SIG-M5 (cell line): ENCODE data around the gene PIAS1.
"Not testable (repeated sequence)": the region's sequence is repeated elsewhere in the genome, so short reads cannot be mapped to it uniquely, and the experiment has no call there.

ENCODE experiments used
- DNase-seq: peaks from one replicate; lab custom pipeline; 2025; lab: John Stamatoyannopoulos, UW

PIAS1 gene

GRCh38 chr15:68126396-68126795 lies 72.3 kb downstream of the PIAS1 start:
- DNase-seq = no peak

- no peak for DNase-seq
Measured at GRCh38 chr15:68129072-68129471, 75.0 kb downstream of the PIAS1 start.

- DNase-seq = no peak
Measured at GRCh38 chr15:68130851-68131250, 76.7 kb downstream of the PIAS1 start.

GRCh38 chr15:68137096-68137495 lies 83.0 kb downstream of the PIAS1 start:
- DNase-seq = no peak

DNA sequence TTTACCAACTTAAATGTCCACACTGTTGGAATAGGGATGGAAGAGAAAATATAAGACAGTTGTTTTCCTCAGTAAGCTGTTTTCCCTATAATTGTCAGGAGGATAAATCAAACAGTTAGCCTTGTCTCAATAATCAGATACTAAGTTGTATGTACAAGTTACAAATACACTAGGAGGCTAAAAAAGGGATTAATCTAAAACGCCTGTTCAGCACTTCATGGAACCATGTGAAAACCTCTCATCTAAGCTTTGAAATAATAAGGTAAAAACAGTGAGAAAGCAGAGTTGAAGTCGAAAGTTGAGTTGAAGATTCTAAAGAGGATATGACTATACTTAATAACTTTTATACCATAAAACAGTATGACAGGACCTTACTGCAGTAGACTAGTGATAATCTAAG lies 89.0 kb downstream of the PIAS1 start:
- no peak for DNase-seq

- no peak for DNase-seq
Measured at GRCh38 chr15:68143785-68144184, 89.7 kb downstream of the PIAS1 start.

DNA sequence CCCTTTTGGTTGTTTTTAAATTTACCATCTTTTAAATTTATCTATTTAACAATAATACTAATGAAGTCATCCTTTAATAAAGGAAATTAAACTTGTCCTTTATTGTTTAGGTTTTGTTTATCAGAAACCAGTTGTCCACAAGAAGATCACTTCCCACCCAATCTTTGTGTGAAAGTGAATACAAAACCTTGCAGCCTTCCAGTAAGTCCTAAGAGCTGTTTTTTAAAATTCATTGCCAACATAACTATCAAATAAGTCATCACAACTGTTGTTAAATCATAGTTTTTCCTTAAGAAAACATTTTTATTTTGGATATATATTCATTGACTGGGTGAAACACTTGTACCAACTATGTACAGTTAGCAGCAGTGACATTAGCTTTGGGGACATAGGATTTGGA lies 91.6 kb downstream of the PIAS1 start:
- no peak for DNase-seq

DNA sequence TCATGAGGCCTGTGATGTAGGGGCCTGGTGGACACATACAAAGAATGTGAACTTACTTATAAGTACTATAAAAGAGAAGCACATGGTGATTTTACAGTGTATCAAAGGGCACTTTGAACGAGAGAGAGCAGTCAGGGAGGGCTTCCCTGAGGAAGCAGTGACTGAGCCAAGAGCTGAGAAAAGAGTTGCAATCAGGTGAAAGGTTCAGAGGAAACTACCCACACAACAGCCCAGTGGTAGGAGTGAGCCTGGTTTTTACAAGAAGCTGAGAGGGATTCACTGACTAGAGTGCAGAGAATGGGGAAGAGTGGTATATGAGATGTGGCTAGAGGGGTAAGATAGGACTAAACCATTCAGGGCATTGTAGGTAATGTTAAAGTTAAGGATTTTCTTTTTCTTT lies 93.9 kb downstream of the PIAS1 start:
- DNase-seq = no peak

- no peak for DNase-seq
Measured at GRCh38 chr15:68149059-68149458, 94.9 kb downstream of the PIAS1 start.

DNA sequence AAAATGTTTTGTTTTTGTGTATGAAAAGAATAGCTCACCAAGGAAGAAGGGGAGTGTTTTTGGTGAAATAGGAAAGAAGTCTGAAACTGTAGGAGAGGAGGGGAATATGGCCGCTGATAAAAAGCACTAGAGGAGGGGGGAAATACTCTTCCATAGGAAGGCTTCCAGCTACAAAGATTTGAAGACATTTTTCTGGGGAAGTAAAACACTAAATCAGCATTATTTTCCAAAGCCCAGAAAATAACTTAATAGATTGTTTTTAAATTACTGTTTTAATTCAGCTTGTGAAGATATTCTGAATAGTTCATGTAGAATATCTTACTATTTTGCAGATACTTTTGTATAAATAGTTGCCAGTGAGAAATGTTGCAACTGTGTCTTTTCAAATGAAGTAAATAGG lies 96.1 kb downstream of the PIAS1 start:
- no peak for DNase-seq

- DNase-seq = no peak
Measured at GRCh38 chr15:68151277-68151676, 97.2 kb downstream of the PIAS1 start.

- no peak for DNase-seq
Measured at GRCh38 chr15:68152342-68152741, 98.2 kb downstream of the PIAS1 start.

GRCh38 chr15:68154923-68155559 lies 100.9 kb downstream of the PIAS1 start:
- no peak for DNase-seq

- no peak for DNase-seq
Measured at GRCh38 chr15:68157074-68157473, 103.0 kb downstream of the PIAS1 start.

GRCh38 chr15:68158046-68158628 lies 104.0 kb downstream of the PIAS1 start:
- DNase-seq = no peak

DNA sequence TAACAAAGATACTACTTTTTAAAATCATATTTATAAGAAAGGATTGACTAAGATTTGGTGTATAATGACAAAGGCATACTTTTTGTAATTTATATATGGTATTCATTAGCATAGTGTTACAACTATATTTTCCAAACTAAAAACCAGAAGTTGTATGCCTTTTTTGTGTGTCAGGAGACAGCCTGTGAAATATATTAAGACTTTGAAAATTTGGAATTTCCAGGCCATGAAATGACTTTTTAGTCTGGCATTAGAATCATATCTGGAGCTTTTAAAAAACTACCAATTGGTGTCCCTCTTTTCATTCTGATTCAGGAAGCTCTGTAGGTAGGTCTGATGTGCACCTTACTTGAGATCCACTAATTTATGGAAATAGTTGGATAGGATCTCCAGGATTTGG lies 109.1 kb downstream of the PIAS1 start:
- DNase-seq = no peak

- DNase-seq = no peak
Measured at GRCh38 chr15:68166847-68167246, 112.7 kb downstream of the PIAS1 start.

GRCh38 chr15:68172037-68172436 lies 117.9 kb downstream of the PIAS1 start:
- DNase-seq = not testable (repeated sequence)

GRCh38 chr15:68173119-68173518 lies 119.0 kb downstream of the PIAS1 start:
- DNase-seq = no peak

GRCh38 chr15:68175526-68175925 lies 121.4 kb downstream of the PIAS1 start:
- no peak for DNase-seq

DNA sequence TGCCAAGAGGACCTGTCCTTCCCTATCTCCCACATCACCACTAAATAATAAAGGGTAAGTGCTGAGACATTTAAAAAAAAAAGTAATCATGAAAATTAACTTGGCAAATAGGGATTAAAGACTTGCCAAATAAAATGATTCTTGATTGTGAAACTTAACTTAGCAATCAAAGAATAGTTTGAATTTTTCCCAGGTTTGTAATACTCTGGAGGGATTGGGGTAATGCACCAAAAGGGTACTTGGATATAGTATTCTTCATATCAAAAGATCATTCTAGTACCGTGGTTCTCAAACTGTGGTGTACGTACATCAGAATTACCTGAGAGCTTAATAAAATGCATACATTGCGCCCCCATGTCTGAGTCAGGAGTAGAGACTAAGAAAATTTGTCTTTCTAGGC lies 122.5 kb downstream of the PIAS1 start:
- DNase-seq = no peak

DNA sequence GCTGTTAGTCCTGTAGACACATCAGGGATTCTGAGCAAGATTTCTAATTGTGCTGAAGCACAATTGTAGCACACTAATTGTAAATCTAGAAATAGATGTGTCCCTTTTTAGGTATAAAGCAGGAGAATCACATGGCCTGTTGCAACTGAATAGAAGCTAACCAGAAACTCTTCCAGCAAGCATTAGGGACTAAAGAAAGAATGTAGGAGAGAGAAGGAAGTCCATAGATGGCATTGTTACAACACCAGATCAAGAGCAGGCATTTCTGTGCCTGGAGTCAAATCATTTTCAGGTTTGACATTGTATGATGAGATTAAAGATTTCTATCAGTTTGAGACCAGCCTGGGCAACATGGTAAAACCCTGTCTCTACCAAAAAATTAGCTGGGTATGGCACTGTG lies 123.6 kb downstream of the PIAS1 start:
- no peak for DNase-seq

DNA sequence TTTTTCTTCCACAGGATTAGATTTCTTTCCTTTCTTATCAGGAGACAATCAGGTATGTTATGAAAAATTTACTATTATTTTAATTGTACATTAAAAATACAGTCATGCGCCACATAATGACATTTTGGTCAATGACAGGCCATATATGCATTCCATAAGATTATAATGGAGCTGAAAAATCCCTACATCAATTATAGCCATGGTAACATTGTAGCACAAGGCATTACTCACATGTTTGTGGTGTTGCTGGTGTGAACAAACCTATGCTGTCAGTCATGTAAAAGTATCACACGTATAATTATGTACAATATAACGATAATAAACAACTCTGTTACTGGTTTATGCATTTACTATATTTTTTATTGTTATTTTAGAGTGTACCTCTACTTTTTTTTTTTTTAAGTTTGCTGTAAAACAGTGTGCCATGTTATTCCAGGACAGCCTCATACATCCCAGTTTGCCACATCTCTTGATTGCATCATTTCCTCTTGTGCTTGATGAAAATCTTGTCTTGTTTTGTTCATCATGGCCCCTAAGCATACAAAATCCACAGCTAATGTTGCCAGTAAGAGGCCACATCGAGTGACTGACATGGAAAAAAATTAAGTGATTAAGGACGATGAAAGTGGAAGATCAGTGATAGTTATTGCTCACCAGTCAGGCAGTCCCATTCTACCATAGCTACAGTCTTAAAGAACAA lies 129.7 kb downstream of the PIAS1 start:
- no peak for DNase-seq
